IPS-18a (cell line): Measurements from ENCODE around the gene SLC39A6.

Source experiments
- H3K27ac ChIP-seq: one replicate; pipeline ENCODE4 v1.5.1; 2013; ENCODE audit warnings: low read length
- H3K27me3 ChIP-seq: one replicate; pipeline ENCODE4 v1.6.1; 2013; ENCODE audit warnings: mild to moderate bottlenecking, low read length; ENCODE audit not compliant: control insufficient read depth, insufficient read depth
- H3K36me3 ChIP-seq: one replicate; pipeline ENCODE4 v1.6.1; 2013; ENCODE audit warnings: low read depth, low read length; ENCODE audit not compliant: control insufficient read depth
- H3K4me1 ChIP-seq: one replicate; pipeline ENCODE4 v1.6.1; 2013; ENCODE audit warnings: low read depth, low read length; ENCODE audit not compliant: control insufficient read depth
- H3K4me3 ChIP-seq: one replicate; pipeline ENCODE4 v1.5.1; 2013; ENCODE audit warnings: low read length
- H3K9ac ChIP-seq: one replicate; pipeline ENCODE4 v1.6.1; 2013; ENCODE audit warnings: mild to moderate bottlenecking, low read length, moderate library complexity
- H3K9me3 ChIP-seq: one replicate; pipeline ENCODE4 v1.6.1; 2013; ENCODE audit warnings: low read depth, low read length; ENCODE audit not compliant: control insufficient read depth

The SLC39A6 gene

DNA sequence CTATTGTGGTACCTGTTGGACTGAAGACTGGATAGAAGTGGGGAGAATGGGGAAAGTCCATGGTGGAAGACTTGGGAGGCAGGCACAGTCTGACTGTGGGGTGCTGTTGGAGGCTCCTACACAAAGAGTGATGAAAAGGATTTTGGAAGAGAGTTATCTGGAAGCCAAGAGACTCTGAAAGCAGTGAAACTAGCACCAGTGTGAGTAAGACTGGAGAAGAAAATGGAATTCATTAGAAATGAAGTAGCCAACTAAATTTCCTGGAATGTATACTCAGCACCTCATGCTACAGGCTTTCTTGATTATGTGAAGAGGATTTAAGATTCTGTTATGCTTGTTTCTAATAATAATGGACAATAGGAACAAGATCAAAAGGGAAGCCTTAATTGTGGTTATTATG lies 28.3 kb upstream of the SLC39A6 start:
- no peak overlapping the region for H3K9ac ChIP-seq
- H3K9me3 ChIP-seq, result no peaks in the 10 kb centered on the region
- H3K27ac ChIP-seq, result no peak overlapping the region
- H3K4me1 ChIP-seq, result no peaks in the 10 kb centered on the region
- peaks cover 91% of the 10 kb centered on the region for H3K36me3 ChIP-seq
- no peaks in the 10 kb centered on the region for H3K27me3 ChIP-seq
- no peak overlapping the region for H3K4me3 ChIP-seq

- Histone ChIP-seq H3K36me3 (peaks cover 85% of the 10 kb centered on the region), H3K4me3 (no peak overlapping the region), H3K9me3 (no peaks in the 10 kb centered on the region), H3K27me3 (no peaks in the 10 kb centered on the region), H3K27ac (no peak overlapping the region), H3K9ac (no peak overlapping the region), H3K4me1 (no peaks in the 10 kb centered on the region)
Measured at GRCh38 chr18:36155851-36156757, 27.0 kb upstream of the SLC39A6 start.

DNA sequence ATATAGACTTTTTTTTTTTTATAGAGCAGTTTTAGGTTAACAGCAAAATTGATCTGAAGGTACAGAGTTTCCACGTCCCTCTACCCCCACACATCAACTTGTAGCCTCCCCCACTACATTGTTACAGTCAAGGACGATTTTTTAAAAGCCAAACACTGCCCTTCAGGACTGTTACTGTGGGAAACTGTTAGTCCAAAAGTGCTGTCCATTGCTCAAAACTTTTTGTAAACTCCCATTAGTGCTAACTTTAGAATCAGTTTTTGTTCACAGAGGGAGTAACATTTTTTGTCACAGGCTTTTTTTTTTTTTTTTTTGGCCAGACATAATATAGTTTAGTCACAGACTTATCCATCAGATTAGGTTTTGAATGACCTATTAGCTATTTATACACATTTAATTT lies 24.6 kb upstream of the SLC39A6 start:
- H3K27ac ChIP-seq, result no peak overlapping the region
- H3K27me3 ChIP-seq, result no peaks in the 10 kb centered on the region
- no peaks in the 10 kb centered on the region for H3K9me3 ChIP-seq
- no peak overlapping the region for H3K9ac ChIP-seq
- no peak overlapping the region for H3K4me3 ChIP-seq
- H3K36me3 ChIP-seq, result peaks cover 81% of the 10 kb centered on the region
- H3K4me1 ChIP-seq, result no peaks in the 10 kb centered on the region

DNA sequence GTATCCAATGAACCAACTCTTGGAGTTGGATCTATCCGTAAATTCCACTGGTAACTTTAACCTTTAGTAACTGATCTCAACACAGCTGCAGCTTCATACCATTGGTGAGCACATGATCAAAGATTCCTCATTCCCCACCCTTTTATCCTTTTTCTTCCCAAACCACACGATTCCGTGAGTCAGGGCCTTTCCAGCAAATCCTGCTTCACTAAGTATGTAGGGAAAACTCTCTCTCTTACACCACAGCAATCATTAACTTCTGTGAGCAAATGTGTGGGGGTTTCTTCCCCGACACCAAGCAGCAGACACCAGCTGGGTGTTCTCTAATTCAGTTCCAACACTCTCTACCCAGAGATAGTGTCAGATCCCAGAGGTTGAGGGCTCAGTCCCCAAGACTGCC lies 24.1 kb upstream of the SLC39A6 start:
- Histone ChIP-seq H3K9ac (no peak overlapping the region), H3K36me3 (peaks cover 81% of the 10 kb centered on the region), H3K4me3 (no peak overlapping the region), H3K27ac (no peak overlapping the region), H3K4me1 (no peaks in the 10 kb centered on the region), H3K27me3 (no peaks in the 10 kb centered on the region), H3K9me3 (no peaks in the 10 kb centered on the region)

DNA sequence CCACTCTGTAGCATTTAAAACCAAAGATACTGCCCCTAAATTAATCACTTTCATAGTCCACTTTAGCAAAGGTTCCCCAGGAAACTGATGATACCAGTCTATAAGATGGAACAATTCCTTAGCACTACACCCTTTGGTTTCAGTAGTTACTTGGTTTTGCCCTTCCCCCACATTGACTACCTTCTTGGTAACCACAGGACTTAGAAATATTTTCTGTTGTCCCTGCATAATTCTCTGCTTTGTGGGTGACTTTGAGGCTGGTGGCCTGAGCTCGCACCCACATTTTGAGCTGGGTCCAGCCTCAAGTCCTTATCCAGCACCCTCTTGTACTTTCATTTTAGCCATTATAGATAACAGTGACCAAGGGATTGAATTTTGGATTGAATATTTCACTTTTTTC lies 23.6 kb upstream of the SLC39A6 start:
- H3K4me1 ChIP-seq, result no peaks in the 10 kb centered on the region
- H3K36me3 ChIP-seq, result peaks cover 80% of the 10 kb centered on the region
- no peak overlapping the region for H3K9ac ChIP-seq
- H3K4me3 ChIP-seq, result no peak overlapping the region
- H3K27ac ChIP-seq, result no peak overlapping the region
- H3K27me3 ChIP-seq, result no peaks in the 10 kb centered on the region
- H3K9me3 ChIP-seq, result no peaks in the 10 kb centered on the region

GRCh38 chr18:36149514-36150289 lies 20.6 kb upstream of the SLC39A6 start:
- H3K9ac ChIP-seq, result no peak overlapping the region
- no peaks in the 10 kb centered on the region for H3K4me1 ChIP-seq
- H3K27ac ChIP-seq, result no peak overlapping the region
- H3K27me3 ChIP-seq, result no peaks in the 10 kb centered on the region
- peaks cover 82% of the 10 kb centered on the region for H3K36me3 ChIP-seq
- H3K9me3 ChIP-seq, result no peaks in the 10 kb centered on the region
- H3K4me3 ChIP-seq, result no peak overlapping the region

- Histone ChIP-seq H3K4me1 (no peaks in the 10 kb centered on the region), H3K36me3 (peaks cover 77% of the 10 kb centered on the region), H3K9me3 (no peaks in the 10 kb centered on the region), H3K27ac (no peak overlapping the region), H3K4me3 (no peak overlapping the region), H3K9ac (no peak overlapping the region), H3K27me3 (no peaks in the 10 kb centered on the region)
Measured at GRCh38 chr18:36143391-36143790, 14.3 kb upstream of the SLC39A6 start.

- no peaks in the 10 kb centered on the region for H3K4me1 ChIP-seq
- no peak overlapping the region for H3K27ac ChIP-seq
- H3K27me3 ChIP-seq, result no peaks in the 10 kb centered on the region
- no peak overlapping the region for H3K9ac ChIP-seq
- peaks cover 78% of the 10 kb centered on the region for H3K36me3 ChIP-seq
- H3K9me3 ChIP-seq, result no peaks in the 10 kb centered on the region
- H3K4me3 ChIP-seq, result no peak overlapping the region
Measured at GRCh38 chr18:36142751-36143150, 13.6 kb upstream of the SLC39A6 start.

- Histone ChIP-seq H3K27ac (no peak overlapping the region), H3K4me3 (no peak overlapping the region), H3K36me3 (peaks cover 79% of the 10 kb centered on the region), H3K27me3 (no peaks in the 10 kb centered on the region), H3K4me1 (no peaks in the 10 kb centered on the region), H3K9me3 (no peaks in the 10 kb centered on the region), H3K9ac (no peak overlapping the region)
Measured at GRCh38 chr18:36141576-36141975, 12.4 kb upstream of the SLC39A6 start.

DNA sequence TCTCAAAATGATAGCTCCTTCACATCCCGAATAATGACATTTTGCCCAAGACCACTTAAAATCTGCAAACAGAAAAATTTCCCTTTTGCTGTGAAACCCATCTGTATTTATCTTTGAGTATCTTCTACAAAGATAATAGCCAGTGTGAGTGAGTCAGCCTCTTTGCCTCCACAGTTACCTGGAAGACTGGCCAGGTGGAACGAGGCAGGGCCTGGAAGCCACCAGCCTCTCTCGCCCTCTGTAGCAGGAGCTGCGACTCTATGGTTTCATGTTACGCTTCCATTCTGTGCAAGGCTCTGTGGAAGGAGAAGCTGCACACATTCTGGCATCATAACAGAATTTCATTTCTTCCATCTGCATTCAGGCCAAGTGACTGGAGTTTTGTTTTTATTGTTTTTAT lies 10.1 kb upstream of the SLC39A6 start:
- H3K4me1 ChIP-seq, result no peaks in the 10 kb centered on the region
- H3K27ac ChIP-seq, result no peak overlapping the region
- no peaks in the 10 kb centered on the region for H3K27me3 ChIP-seq
- H3K36me3 ChIP-seq, result peaks cover 68% of the 10 kb centered on the region
- H3K9ac ChIP-seq, result no peak overlapping the region
- H3K9me3 ChIP-seq, result no peaks in the 10 kb centered on the region
- no peak overlapping the region for H3K4me3 ChIP-seq

GRCh38 chr18:36135264-36135663 lies 6.1 kb upstream of the SLC39A6 start:
- peaks cover 44% of the 10 kb centered on the region for H3K36me3 ChIP-seq
- H3K9me3 ChIP-seq, result no peaks in the 10 kb centered on the region
- no peak overlapping the region for H3K9ac ChIP-seq
- H3K27me3 ChIP-seq, result no peaks in the 10 kb centered on the region
- no peak overlapping the region for H3K27ac ChIP-seq
- H3K4me1 ChIP-seq, result no peaks in the 10 kb centered on the region
- no peak overlapping the region for H3K4me3 ChIP-seq
